GM19438 (cell line): ENCODE measurements around the gene SLC25A53.
"Not testable (repeated sequence)": the region's sequence is repeated elsewhere in the genome, so short reads cannot be mapped to it uniquely, and the experiment has no call there.

Experiments used
- ATAC-seq: cut with Tn5 transposase; IDR thresholded peaks from one replicate; pipeline ENCODE4 v1.9.1; 2021; ENCODE audit warnings: low read depth; ENCODE audit not compliant: unreplicated experiment

Gene SLC25A53

DNA sequence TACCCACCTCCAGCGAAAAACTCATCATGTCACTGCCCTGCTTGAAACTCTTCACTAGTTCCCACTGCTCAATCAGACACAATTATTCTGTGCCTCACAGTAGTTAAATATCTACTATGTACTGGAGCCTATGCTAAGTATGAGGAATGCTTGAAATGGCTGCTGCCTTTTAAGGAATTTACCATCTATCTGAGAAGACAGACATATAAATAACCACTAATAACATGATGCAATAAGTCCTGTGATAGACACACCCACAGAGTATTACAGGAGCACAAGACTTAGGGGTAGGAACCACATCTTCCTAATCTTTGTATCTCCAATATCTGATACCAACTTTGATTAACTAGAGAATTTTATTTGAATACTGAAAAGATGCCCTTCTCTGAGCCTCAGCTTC, 21.1 kb downstream of the SLC25A53 start:
- no peak for ATAC-seq

DNA sequence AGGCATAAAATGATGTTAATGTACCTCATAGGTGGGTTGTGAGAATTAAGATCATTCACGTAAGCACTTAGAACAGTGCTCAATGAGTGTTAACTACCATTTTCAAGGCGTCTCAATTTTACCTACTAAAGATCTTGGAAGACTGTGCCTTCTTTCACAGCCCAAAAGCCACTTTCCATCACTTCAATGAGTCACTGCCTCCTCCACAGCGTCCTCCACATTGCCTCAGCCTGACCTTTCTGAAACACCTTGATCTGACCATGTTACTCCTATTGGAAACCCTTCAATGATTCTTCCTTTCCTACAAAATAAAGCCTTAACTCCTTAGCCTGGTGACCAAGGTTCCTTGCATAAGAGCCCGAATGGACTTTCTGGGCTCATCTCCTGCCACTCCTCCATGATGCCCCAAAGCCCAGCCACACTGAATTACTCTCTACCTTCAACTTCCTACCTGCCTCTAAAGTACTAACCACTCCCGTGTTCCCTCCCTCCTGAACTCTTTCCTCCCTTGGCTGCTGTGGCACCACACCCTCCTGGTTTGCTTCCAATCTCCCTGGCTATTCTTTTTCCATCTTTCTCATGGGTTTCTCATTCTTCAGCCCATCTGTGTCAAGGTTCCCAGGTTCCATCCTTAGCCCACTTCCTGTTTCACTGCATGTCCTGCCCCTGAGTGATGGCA, 22.1 kb downstream of the SLC25A53 start:
- no peak for ATAC-seq

DNA sequence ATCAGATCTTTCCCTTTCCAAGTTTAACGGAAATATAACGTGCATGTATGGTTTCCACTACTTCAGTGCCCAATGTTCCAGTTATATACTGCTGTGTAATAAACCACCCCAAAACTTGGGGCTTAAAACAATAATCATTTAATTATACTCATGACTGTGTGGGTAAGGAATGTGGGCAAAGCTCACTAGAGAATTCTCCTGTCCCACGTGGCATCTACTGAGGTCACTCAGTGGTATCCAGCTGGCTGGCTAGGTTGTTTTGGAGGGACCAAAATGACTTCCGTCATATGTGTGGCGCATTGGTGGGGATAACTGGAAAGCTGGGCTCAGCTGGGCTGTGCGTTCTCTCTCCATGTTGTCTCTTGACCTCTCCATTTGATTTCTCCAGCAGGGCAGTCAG, 26.0 kb downstream of the SLC25A53 start:
- no peak for ATAC-seq

GRCh38 chrX:104126856-104127255, 30.0 kb downstream of the SLC25A53 start:
- no peak for ATAC-seq

GRCh38 chrX:104122829-104123228, 34.0 kb downstream of the SLC25A53 start:
- no peak for ATAC-seq

DNA sequence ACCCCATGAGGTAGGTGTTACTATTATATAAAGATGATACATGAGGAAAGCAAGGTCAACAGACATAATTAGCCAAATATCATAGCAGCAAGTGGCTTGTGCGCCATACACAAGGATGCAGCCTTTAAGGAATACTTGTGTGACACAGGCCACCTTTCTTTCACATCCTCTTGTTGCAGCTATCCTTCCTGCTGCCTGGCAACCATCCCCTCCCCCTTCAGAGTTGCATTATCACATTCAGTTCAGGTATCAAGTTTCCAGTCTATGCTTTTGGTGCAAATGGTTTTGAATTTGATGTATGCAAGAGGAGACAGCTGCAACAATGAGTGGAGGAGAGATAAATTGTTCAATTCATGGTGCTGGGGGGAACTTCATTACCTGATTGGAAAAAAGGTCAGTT, 38.0 kb downstream of the SLC25A53 start:
- no peak for ATAC-seq

- no peak for ATAC-seq
These were observed 39.0 kb downstream of the SLC25A53 start for GRCh38 chrX:104117759-104118158.

- ATAC-seq = peak; percentile 42
These were observed 43.4 kb downstream of the SLC25A53 start for GRCh38 chrX:104113222-104113965.

DNA sequence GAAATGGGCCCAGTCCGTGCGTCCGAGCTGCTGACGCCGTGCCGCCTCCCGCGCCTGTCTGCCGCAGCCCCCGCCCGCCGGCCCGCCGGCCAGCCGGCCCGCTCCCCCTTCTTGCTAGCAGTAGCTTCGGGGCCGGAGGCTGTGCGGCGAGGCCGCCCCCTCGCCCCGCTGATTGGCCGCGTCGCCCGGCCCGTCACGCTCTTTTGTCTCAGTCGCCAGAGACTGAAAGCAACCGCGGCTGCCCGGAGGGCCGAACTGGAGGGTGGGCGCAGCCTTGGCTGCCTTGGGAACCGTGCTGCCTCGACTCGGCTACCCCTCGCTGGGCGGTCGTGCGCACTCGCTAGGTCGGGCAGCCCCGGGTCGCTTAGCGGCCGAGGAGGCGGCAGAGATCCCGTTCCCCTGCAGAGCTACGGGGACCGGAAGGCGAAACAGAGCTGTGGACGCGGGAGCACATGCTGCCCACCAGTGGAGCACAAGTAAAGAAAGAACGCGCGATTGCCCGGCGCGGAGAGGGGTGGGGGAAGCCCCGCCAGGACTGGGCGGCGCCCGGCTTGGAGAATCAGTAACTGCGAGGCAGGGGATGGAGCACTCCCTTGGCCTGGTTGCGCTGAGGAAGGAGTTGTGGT, 44.4 kb downstream of the SLC25A53 start, which contains the start of gene ZCCHC18:
Gene ZCCHC18 (plus strand): TSS at position 198 of the 626 bp plus-strand sequence. CDS start 1,589 bp downstream, outside the sequence.
- peak; percentile 65 for ATAC-seq

DNA sequence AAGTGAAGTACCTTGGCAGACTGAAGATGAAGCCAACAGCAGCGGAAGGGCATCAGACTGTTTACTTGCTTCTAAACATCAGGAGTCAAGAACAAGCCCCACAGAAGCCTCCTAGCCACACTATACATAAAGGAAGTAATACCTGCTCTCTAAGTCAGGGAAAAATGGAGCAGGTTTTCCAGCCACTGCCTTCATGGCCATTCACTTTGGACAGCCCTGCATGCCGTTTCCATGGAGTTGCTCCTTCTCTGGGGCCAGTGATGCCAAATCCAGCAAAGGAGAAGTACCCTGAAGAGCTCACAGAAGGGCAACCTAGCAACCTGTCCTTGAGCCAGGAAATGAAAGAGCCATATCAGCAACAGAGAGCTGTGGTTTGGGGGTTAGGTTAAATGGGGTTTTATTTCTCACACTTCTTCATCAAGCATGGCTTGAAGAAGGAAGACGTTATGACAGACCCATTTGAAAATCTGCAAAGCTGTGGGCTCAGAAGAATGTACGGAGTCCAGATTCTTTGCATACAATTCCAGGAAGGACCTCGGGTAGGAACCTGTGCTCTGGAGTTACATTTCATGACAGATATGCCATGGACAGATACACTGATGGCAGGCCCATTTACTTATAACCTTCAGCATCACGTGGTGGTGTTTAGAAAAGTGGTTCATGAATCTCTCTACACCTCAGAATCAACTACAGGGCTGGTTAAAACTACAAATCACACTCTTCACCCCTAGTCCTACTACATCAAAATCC, 46.1 kb downstream of the SLC25A53 start:
- not testable (repeated sequence) for ATAC-seq

- ATAC-seq = no peak
These were observed 47.9 kb downstream of the SLC25A53 start for GRCh38 chrX:104108955-104109354.

- ATAC-seq = no peak
These were observed 51.2 kb downstream of the SLC25A53 start for GRCh38 chrX:104105330-104106262.

DNA sequence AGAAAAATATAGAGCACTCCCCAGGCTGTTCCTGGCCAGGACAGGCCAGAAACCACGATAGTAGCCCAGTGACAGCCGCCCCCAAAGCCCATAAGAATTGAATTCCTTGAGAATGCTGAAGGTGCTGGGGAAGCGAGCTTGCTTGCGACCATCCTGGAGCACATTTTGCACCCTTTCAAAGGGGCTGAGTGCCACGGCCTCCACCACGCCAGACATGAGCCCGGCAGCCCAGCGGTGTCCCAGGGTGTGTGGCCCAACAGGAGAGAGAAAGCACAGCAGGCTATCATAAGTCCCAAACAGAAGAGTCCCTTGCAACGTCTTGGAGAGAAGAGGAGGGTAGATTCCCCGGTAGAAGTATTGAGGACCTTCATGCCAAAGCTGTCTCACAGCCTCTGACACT, 52.1 kb downstream of the SLC25A53 start:
- no peak for ATAC-seq

- no peak for ATAC-seq
These were observed 57.9 kb downstream of the SLC25A53 start for GRCh38 chrX:104098919-104099318.

- peak; percentile 74 for ATAC-seq
These were observed 58.5 kb downstream of the SLC25A53 start for GRCh38 chrX:104098151-104098808.

DNA sequence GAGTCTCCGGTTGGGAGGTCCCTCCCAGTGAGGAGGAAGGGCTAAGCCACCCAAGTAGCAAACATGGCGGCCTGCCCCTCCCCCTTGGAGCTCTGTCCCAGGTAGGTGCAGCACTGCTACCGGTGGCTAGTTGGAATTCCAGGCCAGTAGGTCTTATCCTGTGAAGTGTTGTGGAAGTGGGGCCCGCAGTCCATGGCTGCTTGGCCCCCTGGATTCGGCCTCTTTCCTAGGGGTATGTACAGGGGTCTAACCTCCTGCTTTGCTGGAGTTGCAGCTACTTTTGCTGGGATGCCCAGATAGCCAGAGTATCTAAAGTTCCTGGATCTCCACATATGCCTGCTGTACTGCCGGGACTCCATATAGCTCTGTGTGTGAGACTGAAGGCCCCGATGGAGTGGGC, 70.9 kb downstream of the SLC25A53 start:
- no peak for ATAC-seq

DNA sequence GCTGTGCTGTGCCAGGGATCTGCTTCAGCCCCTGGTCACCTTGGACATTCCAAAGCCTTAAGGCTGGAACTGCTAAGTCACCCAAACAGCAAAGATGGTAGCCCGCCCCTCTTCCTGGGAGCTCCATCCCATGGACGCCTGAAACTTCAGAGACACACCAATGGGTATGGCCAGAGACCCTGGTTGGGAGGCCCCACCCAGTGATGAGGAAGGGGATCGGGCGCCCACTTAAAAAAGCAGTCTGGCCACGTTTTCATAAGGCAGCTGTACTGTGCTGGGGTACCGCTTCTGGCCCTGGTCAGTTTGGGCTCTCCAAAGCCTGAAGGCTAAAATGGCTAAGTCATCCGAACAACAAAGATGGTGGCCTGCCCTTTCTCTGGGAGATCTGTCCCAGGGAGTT, 71.3 kb downstream of the SLC25A53 start:
- no peak for ATAC-seq

DNA sequence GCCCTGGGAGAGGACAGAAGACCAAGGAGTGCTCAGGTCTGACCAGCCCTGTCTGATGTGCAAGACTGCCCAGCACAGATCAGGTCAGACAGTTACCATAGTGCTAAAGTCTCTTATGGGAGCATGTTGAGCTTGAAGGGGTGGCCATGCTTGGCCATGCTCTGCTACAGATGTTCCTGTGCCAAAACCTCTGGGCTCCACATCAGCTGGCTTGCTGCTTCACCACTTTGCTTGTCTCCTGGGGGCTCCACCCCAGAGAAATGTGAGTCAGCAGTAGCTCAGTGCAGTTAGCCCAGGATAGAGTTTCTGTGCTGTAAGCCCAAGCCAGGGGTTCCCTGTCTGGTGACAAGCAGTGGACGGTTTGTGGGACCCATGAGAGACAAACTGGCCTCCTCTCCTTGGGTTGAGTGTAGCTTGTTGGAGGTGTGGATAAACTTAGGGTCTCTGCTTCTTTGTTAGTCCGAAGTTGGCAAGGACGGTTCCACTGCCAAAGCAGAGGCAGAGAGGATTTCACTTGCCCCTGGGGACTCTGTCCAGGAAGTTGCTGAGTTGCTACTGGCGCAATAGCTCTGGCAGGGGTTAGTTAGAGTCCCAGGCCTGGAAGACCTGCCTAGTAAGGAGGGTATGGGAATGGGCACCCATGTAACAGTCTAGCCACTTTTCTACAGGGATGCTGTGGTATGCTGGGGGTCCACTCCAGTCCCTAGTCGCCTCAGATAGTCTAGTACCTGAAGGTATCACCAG, 72.1 kb downstream of the SLC25A53 start:
- ATAC-seq = no peak

DNA sequence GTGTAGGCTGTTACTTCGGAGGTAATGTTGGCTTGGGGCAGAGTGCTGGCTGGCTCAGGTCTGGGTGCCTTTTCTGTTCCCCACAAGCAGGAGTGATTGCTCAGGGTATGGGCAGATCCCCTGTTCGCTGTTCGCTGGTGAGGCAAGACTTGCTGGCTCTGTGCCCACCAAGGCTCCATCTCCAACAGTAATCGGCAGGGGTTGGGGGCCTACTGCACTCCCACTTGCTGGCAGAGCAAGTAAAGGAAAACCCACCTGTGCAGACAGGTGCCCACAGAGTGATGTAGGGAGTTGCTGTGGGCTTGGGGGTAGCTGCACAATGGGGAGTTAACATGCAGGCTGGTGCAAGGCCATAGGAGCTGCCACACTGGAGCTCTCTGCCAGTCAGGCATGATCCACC, 72.7 kb downstream of the SLC25A53 start:
- no peak for ATAC-seq
